Fibroblast of the aortic adventitia (primary cell): ENCODE measurements around the gene MON1A. TPM values are rescaled to one million over a fixed set of nuclear protein-coding genes. Genes with fewer than 3 reads are reported as not detected.

Experiments used
- DNase-seq: peaks from one replicate; pipeline ENCODE4 v3.0.0-alpha.2; 2010; ENCODE audit warnings: low read depth
- H3K4me3 ChIP-seq: 2 replicates; pipeline ENCODE4 v1.5.1; 2011; ENCODE audit warnings: low read depth, mild to moderate bottlenecking, control low read depth, low read length, moderate library complexity
- CTCF ChIP-seq: IDR thresholded peaks from 2 replicates; pipeline ENCODE4 v1.5.1; 2011; ENCODE audit warnings: mild to moderate bottlenecking, low read length, control low read depth, inconsistent platforms; ENCODE audit not compliant: insufficient read depth
- total RNA-seq: library from RNA; depleted of rRNA; stranded (reverse); fragments of >200 nt; gene quantifications from 2 replicates; pipeline ENCODE4 v1.2.3, GENCODE V29; 2012; ENCODE audit warnings: low replicate concordance

Gene MON1A
- total RNA-seq, 1 donor: 12.8 TPM

GRCh38 chr3:49883998-49884397 lies 45.6 kb downstream of the MON1A start:
- H3K4me3 ChIP-seq: no peak overlapping the region
- no peak for DNase-seq
- no peak for TF ChIP-seq CTCF

- peak; percentile 34 for DNase-seq
- TF ChIP-seq CTCF: no peak
- H3K4me3 ChIP-seq: no peak overlapping the region
Measured at GRCh38 chr3:49882166-49882565, 47.4 kb downstream of the MON1A start.

GRCh38 chr3:49880581-49881315 lies 48.9 kb downstream of the MON1A start:
- H3K4me3 ChIP-seq: no peak overlapping the region
- no peak for DNase-seq
- TF ChIP-seq CTCF: no peak

GRCh38 chr3:49879721-49880120 lies 49.9 kb downstream of the MON1A start:
- no peak for TF ChIP-seq CTCF
- no peak overlapping the region for H3K4me3 ChIP-seq
- DNase-seq: no peak

GRCh38 chr3:49878686-49879085 lies 50.9 kb downstream of the MON1A start:
- no peak for TF ChIP-seq CTCF
- no peak for DNase-seq
- H3K4me3 ChIP-seq: no peak overlapping the region

GRCh38 chr3:49877716-49878115 lies 51.9 kb downstream of the MON1A start:
- no peak for DNase-seq
- no peak overlapping the region for H3K4me3 ChIP-seq
- no peak for TF ChIP-seq CTCF

GRCh38 chr3:49876567-49876966 lies 53.0 kb downstream of the MON1A start:
- no peak for TF ChIP-seq CTCF
- DNase-seq: no peak
- no peak overlapping the region for H3K4me3 ChIP-seq
